Skin epidermis (tissue), 12 donors: ENCODE data around the gene SLC39A1.
A peak's percentile ranks its signal among the peaks of the same experiment; 100 is the strongest.

Experiments
- H3K27ac ChIP-seq, 21 experiments: fragments of 200-600 bp; sonication (generic) in 11 of 21; one replicate each; pipeline ENCODE4 v1.5.0; 2020; ENCODE audit warnings: mild to moderate bottlenecking in 3 of 21, inconsistent platforms in 2 of 21, moderate library complexity in 2 of 21
- H3K4me3 ChIP-seq, 7 experiments: fragments of 200-600 bp; sonication (generic) in 2 of 7; one replicate each; pipeline ENCODE4 v1.5.0; 2020; ENCODE audit warnings: inconsistent platforms in 2 of 7, mild to moderate bottlenecking in 2 of 7, moderate library complexity in 1 of 7

SLC39A1 gene

GRCh38 chr1:153957744-153958110 lies 5.6 kb downstream of the SLC39A1 start:
- peak overlapping the region; percentile 46 to 99 (median 93) for H3K27ac ChIP-seq
- peak overlapping the region; percentile 77 to 98 (median 90) for H3K4me3 ChIP-seq

- Histone ChIP-seq H3K4me3 (peak overlapping the region; percentile 77 to 98 (median 90)), H3K27ac (peak overlapping the region in 20 of 21 experiments; percentile 88 to 99 (median 93))
These were observed 6.2 kb downstream of the SLC39A1 start for GRCh38 chr1:153956997-153957715.

- H3K27ac ChIP-seq: no peak overlapping the region
These were observed 8.5 kb downstream of the SLC39A1 start for GRCh38 chr1:153954826-153955225.

GRCh38 chr1:153953859-153954365 lies 9.4 kb downstream of the SLC39A1 start:
- no peak overlapping the region for H3K4me3 ChIP-seq
- no peak overlapping the region for H3K27ac ChIP-seq

More at GRCh38 chr1:153954826-153955225, 8.5 kb downstream of the SLC39A1 start:
- no peak overlapping the region for H3K4me3 ChIP-seq

- no peak overlapping the region for H3K4me3 ChIP-seq
- H3K27ac ChIP-seq: no peak overlapping the region
These were observed 11.5 kb downstream of the SLC39A1 start for GRCh38 chr1:153951801-153952200.

- H3K4me3 ChIP-seq: no peak overlapping the region
These were observed 12.2 kb downstream of the SLC39A1 start for GRCh38 chr1:153951183-153951582.

GRCh38 chr1:153946622-153947241 lies 16.6 kb downstream of the SLC39A1 start, which contains the start of gene DENND4B:
TSS of gene DENND4B (minus strand) at chr1:153946718. CDS start at chr1:153944374, 2,344 bp downstream.
- Histone ChIP-seq H3K27ac (peak within 1 kb of the TSS; percentile 88 to 99 (median 97)), H3K4me3 (peak within 1 kb of the TSS; percentile 62 to 99 (median 91))

More at GRCh38 chr1:153951183-153951582, 12.2 kb downstream of the SLC39A1 start:
- no peak overlapping the region for H3K27ac ChIP-seq

- Histone ChIP-seq H3K4me3 (peak overlapping the region; percentile 62 to 99 (median 91)), H3K27ac (peak overlapping the region; percentile 88 to 99 (median 97))
These were observed 17.3 kb downstream of the SLC39A1 start for GRCh38 chr1:153945795-153946621.

GRCh38 chr1:153945131-153945794 lies 18.1 kb downstream of the SLC39A1 start:
- peak overlapping the region; percentile 62 to 99 (median 91) for H3K4me3 ChIP-seq

GRCh38 chr1:153944827-153945117 lies 18.6 kb downstream of the SLC39A1 start:
- peak overlapping the region in 20 of 21 experiments; percentile 88 to 99 (median 97) for H3K27ac ChIP-seq
- H3K4me3 ChIP-seq: peak overlapping the region; percentile 62 to 99 (median 91)

More at GRCh38 chr1:153945131-153945794, 18.1 kb downstream of the SLC39A1 start:
- H3K27ac ChIP-seq: peak overlapping the region; percentile 88 to 99 (median 97)

GRCh38 chr1:153944005-153944826 lies 19.1 kb downstream of the SLC39A1 start:
- Histone ChIP-seq H3K27ac (peak overlapping the region in 20 of 21 experiments; percentile 88 to 99 (median 97)), H3K4me3 (peak overlapping the region in 5 of 7 experiments; percentile 62 to 94 (median 91))

GRCh38 chr1:153942766-153943549 lies 20.4 kb downstream of the SLC39A1 start:
- Histone ChIP-seq H3K27ac (no peak overlapping the region), H3K4me3 (no peak overlapping the region)

- H3K4me3 ChIP-seq: no peak overlapping the region
- H3K27ac ChIP-seq: peak overlapping the region in 1 of 21 experiments; percentile 43
These were observed 21.3 kb downstream of the SLC39A1 start for GRCh38 chr1:153941826-153942725.

- H3K4me3 ChIP-seq: no peak overlapping the region
- H3K27ac ChIP-seq: no peak overlapping the region
These were observed 22.6 kb downstream of the SLC39A1 start for GRCh38 chr1:153940756-153941155.

- no peak overlapping the region for H3K27ac ChIP-seq
- no peak overlapping the region for H3K4me3 ChIP-seq
These were observed 23.9 kb downstream of the SLC39A1 start for GRCh38 chr1:153939476-153939875.

- Histone ChIP-seq H3K27ac (no peak overlapping the region), H3K4me3 (no peak overlapping the region)
These were observed 24.3 kb downstream of the SLC39A1 start for GRCh38 chr1:153938996-153939395.

GRCh38 chr1:153937331-153937730 lies 26.0 kb downstream of the SLC39A1 start:
- no peak overlapping the region for H3K27ac ChIP-seq
- no peak overlapping the region for H3K4me3 ChIP-seq
